ENCODE results near the gene PUS7.
"Not testable (repeated sequence)": the region's sequence is repeated elsewhere in the genome, so short reads cannot be mapped to it uniquely, and the experiment has no call there.

Gene PUS7

GRCh38 chr7:105497016-105497415 lies 25.1 kb downstream of the PUS7 start:
- DNase-seq (ENCODE audit: low read depth) = no peak

- DNase-seq (ENCODE audit: low read depth) = no peak
These were observed 25.6 kb downstream of the PUS7 start for GRCh38 chr7:105496521-105496920.

DNA sequence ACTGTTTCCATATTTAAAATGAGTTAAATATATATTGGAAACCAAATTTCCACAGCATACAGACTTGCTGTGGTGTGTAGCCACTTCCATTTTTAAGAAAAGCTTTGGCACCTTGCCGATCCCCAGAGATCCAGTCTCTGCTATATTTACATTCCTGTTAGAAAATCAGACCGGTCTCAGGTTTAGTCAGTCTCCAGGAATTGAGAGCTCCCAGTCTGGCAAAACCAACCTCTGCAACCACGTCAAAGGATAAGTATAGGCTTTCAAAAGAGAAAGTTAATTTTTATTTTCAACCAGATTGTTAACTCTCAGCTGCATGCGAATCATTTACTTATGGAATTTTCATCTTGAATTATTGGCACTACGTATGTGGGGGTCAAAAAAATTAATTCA lies 28.2 kb downstream of the PUS7 start:
- DNase-seq (ENCODE audit: low read depth) = no peak

DNA sequence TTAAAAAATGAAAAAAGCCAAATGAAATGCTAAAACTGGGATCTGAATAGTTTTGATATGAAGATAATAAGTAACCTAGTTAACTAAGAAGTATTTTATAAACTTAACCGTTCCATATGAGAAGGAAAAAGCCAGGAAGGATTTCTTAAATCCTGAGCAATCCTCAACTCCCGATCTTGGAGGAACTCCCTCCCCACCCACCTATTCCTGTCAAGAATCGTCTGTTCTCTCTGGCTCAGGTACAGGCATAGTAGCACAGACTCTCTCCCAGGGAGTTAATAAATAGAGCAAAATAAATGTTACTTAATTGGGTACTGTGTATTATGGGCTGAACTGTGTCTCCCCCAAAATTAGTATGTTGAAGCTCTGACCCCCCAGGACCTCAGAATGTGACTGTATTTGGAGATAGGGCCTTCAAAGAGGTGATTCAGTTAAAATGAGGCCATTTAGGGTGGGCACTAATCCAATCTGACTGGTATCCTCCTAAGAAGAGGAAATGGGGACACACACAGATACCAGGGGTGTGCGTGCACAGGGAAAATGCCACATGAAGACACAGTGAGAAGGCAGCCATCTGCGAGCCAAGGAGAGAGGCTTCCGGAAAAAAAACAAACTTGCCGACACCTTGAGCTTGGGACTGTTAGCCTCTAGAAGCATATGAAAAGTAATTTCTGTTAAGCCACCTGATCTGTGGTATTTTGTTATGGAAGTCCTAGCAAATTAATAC lies 28.7 kb downstream of the PUS7 start:
- no peak for DNase-seq (ENCODE audit: low read depth)

- DNase-seq (ENCODE audit: low read depth) = no peak
These were observed 32.7 kb downstream of the PUS7 start for GRCh38 chr7:105489409-105489808.

- no peak for DNase-seq (ENCODE audit: low read depth)
These were observed 34.2 kb downstream of the PUS7 start for GRCh38 chr7:105487579-105488571.

- DNase-seq (ENCODE audit: low read depth) = no peak
These were observed 41.1 kb downstream of the PUS7 start for GRCh38 chr7:105480931-105481330.

DNA sequence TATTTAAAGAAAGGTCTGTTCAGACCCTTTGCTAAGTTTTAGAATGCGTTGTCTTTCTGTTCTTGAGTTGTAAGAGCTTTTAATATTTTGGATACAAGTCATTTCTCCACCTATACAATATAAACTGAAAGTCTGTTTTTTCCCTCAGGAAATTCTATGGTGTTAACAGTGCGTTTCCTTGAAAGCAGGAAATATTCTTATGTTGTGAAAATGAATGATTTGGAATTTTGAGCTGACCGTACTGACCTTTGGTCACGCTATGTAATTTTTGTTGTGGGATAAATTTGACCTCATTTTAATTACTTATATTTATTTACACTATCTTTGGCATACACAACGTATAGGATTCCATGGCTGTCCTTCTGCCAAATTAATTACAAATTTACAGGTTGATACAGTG lies 43.5 kb downstream of the PUS7 start:
- no peak for DNase-seq (ENCODE audit: low read depth)

DNA sequence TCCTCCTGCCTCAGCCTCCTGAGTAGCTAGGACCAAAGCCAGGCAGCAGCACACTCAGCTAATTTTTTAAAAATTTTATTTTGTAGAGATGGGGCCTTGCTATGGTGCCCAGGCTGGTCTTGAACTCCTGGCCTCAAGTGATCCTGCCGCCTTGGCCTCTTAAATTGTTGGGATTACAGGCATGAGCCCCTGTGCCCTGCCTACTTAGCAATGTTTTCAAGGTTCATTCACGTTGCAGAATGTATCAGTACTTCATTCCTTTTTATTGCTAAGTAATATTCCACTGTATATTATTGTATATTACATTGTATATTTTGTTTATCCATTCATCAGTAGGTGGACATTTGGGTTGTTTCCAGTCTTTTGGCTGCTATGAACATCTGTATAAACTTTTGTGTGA lies 44.2 kb downstream of the PUS7 start:
- no peak for DNase-seq (ENCODE audit: low read depth)

DNA sequence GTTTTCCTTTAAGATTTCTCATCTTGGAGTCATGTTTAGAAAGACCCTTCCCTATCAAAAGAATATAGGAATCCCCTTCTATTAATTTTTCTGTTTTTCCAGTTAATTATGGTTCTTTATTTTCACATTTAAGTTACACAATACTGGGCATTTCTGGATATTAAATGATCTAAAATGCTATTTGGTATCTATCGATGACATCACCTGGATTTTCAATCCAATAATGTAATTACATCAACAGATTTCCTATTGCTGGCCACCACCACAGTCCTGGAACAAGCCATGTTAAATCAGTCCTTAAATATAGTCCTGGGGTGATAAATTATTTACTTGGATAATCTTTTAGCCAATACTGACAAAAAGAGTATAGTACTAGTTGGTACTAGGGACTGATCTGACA lies 48.0 kb downstream of the PUS7 start:
- no peak for DNase-seq (ENCODE audit: low read depth)

GRCh38 chr7:105473163-105473562 lies 48.9 kb downstream of the PUS7 start:
- DNase-seq (ENCODE audit: low read depth) = no peak

GRCh38 chr7:105470846-105471245 lies 51.2 kb downstream of the PUS7 start:
- DNase-seq (ENCODE audit: low read depth) = no peak

DNA sequence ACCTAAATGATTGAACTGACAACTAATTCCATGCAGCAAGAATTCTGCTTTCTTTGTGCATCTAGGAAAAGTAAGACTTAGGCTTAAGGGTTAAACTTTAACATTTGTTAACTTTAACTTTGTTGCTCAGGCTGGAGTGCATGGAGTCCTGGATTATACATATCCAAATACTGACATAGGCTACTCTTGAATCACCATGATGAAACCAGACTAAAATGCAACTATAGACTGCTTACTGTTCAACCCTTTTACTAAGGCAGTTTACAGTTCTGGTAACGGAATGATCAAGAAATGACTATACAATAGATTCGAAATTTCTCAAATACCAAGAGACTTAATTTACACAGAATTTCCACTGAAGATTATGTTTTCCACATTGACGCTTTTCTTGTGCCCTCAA lies 52.0 kb downstream of the PUS7 start:
- no peak for DNase-seq (ENCODE audit: low read depth)

DNA sequence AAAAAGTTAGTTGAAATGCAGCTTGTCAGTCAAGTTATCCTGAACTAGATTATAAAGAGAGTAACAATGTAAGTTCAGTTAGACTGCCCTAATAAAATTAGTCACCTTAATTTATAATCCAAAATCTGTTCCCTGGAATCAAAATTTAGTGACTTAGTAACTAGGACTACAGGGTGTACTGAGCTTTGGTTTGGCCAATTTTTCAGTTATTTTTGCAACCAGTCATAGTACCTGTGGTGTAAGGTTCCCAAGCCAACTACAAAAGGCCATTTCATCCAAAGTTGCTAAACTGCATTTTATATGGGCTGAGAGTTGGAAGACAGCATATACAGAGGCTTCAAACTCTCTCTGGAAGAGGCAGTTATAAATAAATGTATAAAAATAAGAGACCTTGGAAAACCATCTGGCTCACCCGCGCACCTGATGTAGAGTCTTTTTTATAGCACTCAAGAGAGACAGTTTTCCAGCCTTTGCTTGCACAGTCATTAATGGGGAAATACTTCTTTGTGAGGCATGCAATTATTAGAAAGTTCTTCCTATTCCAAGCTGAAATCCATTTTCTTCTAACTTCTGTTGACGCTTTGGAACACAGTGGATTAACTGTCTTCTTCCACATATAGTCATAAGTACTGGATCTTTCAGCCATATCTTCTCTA lies 59.2 kb downstream of the PUS7 start:
- no peak for DNase-seq (ENCODE audit: low read depth)

DNA sequence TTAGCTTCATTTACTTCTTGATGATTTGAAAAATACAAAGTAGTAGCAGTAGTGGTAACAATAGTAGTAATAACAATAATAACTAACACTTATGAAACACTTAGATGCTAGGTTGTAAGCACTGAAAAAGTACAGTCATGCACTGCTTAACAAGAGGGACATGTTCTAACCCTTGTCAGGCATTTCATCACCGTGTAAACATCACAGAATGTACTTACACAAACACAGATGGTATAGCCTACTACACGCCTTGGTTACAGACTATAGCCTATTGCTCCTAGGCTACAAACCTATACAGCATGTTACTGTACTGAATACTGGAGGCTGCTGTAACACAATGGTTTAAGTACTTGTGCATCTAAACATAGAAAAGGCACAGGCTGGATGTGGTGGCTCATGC lies 60.6 kb downstream of the PUS7 start:
- DNase-seq (ENCODE audit: low read depth) = no peak

DNA sequence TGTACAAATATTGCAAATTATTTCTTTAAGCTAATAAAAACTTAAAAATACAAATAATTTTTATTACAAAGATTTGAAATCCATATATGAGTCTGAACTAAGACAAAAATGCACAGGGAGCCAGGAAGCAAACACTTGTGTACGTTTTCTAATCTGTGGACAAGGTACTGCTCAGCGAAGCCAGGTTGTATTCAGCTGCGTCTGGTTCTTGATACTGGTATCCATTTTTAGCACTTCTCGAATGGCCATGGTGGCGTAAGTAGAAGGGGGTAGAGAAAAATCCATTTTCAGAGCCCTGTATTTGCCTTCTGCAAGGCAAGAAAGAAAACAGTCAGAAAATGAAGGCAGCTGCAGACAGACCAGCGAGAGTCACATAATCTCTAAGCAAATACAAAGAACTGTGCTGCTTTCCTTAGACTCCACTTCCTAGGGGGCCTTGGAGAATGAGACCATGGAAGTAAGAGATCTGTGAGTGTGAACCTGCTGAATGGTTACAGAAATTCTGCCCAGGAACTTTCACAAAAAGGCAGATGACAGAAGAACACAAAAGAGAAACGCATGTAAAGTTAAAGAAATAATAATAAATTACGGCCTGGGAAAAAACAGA lies 64.3 kb downstream of the PUS7 start:
- no peak for DNase-seq (ENCODE audit: low read depth)

GRCh38 chr7:105454921-105455320 lies 67.2 kb downstream of the PUS7 start:
- DNase-seq (ENCODE audit: low read depth) = no peak

GRCh38 chr7:105454095-105454747 lies 67.8 kb downstream of the PUS7 start:
- no peak for DNase-seq (ENCODE audit: low read depth)

DNA sequence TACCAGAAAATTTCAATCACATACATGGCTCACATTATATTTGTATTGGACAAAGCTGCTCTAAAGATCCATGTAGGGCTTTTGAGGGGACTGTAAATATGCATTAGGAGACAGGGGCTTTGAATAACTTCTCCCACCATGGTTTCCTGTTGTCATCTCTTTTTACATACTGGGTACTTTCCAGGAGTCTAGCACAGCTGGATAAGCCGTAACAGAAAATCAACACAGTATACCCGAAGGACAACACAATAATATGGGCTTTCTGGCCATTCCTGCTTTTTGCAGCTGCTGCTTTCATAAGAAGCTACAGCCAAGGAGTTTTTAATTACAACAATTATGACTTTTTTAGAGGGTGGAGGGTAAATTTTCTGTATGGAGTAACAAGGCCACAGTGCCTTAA lies 70.0 kb downstream of the PUS7 start:
- no peak for DNase-seq (ENCODE audit: low read depth)

- DNase-seq (ENCODE audit: low read depth) = not testable (repeated sequence)
These were observed 71.2 kb downstream of the PUS7 start for GRCh38 chr7:105450870-105451269.

- DNase-seq (ENCODE audit: low read depth) = no peak
These were observed 71.8 kb downstream of the PUS7 start for GRCh38 chr7:105450177-105450861.

Measured in CMK (cell line).